Left renal pelvis (tissue), 4 donors: Measurements from ENCODE around the gene PEAK3. TPM values are rescaled to one million over a fixed set of nuclear protein-coding genes. Genes with fewer than 3 reads are reported as not detected.

ENCODE experiments used
- DNase-seq, 4 donors: peaks; one replicate each; pipeline ENCODE4 v3.0.0-alpha.2; 2013; ENCODE audit warnings: low read depth in 4 of 4, low spot score in 3 of 4
- polyA plus RNA-seq, 4 donors: library from polyadenylated mRNA; unstranded; fragments of 120-200 nt; gene quantifications; one replicate each; pipeline ENCODE4 v1.2.1, GENCODE V29; 2013; ENCODE audit not compliant: insufficient read length in 4 of 4

Gene PEAK3
- polyA plus RNA-seq, 4 donors: 0.07 to 0.14 (median 0.11) TPM; not detected in 1

DNA sequence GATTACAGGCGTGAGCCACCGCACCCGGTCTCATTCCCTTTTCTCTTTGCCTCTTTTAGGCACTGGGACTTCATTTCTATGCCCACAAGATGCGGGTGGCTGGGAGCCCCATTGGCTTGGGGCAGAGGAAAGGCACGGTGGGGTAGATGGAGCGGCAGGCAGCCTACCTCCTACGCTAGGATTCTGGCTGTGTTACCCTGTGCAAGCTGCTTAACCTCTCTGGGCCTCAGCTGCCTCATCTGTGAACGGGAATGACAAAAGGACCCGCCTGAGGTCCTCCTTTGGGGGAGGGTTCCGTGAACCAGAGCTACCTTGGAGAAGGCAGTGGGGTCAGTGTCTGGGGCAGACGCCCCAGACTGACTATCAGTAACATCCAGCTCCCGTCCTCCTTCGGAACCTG is 35.3 kb upstream of the PEAK3 start:
- DNase-seq: no peak

DNA sequence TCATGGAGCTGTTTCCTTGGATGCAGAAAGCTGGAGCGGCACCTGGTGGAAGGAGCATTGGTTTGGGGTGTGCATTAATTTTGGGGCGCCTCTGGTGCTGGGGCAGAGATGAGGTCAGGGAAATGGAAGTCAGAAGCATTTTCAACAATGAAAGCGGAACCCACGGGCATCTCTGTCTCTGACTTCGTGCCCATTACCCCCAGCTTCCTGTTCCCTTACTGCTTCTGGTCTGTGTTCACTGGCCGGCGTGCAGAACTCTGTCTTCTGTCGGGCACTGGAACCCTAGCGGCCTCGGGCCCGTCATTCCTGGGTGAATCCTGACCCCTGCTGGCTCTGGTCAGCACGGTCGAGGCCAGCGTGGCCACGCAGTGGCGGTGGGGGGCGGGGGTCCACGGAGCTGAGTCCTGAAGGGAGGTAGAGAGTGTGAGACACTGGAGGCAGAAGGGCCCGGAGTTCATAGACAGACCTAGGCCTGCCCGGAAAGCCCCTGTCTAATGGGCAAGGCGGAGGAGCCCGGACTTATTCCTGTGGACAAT is 33.9 kb upstream of the PEAK3 start:
- no peak for DNase-seq

DNA sequence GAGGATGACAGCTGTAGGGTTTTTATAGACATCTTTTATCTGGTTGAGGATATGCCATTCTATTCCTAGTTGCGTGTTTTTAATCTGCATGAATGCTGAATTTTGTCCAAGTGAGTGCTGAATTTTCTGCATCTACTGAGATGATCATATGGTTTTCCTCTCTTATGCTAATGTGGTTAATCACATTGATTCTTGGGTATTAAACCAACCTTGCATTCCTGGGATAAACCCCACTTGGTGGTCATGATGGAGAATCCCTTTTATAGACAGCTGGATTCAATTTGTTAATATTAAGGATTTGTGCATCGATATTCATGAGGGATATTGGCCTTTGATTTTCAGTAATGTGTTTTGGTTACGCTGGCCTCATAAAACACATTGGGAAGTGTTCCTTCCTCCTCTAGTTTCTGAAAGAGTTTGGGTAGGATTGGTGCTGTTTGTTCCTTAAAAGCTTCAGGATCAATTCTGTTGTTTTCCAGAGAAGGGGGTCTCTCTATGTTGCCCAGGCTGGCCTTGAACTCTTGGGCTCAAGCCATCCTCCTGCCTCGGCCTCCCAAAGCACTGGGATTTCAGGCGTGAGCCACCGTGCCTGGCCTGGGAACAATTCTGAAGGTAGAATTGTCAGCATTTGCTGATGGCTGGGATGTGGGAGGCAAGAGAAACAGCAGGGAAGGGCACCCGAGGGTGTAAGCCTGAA is 33.3 kb upstream of the PEAK3 start:
- no peak for DNase-seq

DNA sequence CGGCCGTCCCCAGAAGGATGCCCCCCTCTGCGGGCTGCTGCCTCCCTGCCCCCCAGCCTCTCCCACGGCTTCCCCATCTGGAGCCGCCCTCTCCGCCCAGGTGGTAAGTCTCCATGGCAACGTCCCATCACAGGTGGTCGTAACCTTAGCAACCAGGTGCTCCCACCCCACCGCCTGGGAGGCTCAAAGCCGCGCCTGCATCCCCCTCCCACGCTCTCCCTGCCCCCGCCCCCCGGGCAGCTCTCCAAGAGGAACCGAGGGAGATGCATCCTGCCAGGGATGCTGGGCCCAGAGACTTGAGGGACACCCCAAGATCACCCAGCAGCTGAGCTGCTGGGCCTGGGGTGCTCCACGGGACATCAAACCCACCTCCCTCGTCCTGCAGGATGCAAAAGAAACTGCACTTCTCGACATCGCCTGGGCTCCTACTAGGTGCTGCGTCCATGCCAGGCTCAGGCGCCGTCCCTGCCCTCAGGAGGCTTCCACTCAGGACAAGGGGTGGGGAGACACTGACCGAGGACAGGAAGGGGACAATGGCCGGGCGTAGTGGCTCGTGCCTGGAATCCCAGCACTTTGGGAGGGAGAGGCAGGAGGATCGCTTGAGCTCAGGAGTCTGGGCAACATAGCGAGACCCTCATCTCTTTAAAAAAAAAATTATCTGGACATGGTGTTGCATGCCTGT is 31.0 kb upstream of the PEAK3 start:
- no peak for DNase-seq

DNA sequence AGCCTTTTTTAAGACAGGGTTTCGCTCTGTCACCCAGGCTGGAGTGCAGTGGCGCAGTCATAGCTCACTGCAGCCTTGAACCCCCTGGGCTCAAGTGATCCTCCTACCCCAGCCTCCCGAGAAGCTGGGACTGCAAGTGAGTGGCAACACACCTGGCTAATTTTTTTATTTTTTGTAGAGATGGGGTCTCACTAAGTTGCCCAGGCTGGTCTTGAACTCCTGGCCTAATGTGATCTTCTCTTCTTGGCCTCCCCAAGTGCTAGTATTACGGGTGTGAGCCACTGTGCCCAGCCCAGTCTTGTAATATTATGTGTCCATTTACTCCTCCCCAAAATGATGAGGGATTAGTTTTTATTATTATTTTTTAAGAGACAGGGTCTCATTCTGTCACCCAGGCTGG is 29.1 kb upstream of the PEAK3 start:
- no peak for DNase-seq

DNA sequence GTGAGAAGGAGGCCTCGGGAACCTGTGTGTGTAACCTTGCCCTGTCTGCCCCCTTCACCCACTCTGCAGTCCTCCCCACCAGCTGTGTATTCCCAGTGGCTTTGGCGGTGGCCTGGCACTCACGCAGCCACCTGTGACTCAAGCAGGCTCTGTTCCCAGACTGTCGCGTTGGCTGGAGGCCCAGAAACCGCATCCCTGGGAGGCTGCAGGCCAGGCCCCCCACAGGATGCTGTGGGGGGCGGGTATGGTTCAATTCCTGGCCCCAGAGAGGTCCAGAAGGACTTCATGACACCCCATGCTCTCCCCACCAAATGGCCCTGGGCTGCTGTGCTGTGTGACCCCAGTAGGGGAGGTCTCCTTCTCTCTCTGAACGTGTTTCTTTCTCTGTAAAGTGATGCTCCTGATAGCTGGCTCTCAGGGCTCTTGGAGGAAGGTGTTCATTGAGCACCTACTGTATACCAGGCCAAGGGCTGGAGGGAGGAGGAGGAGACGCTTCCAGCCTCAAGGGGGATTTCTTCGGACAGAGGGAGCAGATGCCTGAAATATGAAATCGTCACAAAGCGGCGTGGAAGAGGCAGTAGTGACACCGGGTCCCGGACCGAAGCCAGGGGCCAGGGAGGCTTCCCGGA is 27.9 kb upstream of the PEAK3 start:
- no peak for DNase-seq

DNA sequence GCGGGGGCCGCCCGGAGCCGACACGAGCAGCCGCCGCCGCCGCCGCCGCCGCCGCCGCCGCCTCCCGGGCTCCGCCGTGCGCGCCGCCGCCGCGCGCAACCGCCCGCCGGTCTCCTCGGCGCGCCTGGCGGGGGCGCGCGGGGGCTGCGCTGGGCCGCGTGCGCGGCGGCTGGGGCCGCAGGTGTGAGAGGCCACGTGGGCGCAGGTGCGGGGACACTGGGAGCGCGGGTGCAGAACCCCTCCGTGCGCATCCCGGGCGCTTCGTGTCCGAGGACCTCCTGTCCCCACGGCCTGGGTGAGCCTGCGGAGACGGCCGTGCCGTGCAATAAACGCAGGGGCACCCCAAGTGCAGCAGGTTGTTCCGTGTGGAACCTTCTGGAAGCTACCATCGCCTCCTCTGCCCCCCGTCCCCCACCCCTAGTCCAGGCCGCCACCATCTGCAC is 26.2 kb upstream of the PEAK3 start, which contains the start of gene LINGO3:
Gene LINGO3, minus strand, starts transcription at position 41 of the 443 bp plus-strand sequence. CDS start 16,378 bp downstream, outside the sequence.
- no peak for DNase-seq

DNA sequence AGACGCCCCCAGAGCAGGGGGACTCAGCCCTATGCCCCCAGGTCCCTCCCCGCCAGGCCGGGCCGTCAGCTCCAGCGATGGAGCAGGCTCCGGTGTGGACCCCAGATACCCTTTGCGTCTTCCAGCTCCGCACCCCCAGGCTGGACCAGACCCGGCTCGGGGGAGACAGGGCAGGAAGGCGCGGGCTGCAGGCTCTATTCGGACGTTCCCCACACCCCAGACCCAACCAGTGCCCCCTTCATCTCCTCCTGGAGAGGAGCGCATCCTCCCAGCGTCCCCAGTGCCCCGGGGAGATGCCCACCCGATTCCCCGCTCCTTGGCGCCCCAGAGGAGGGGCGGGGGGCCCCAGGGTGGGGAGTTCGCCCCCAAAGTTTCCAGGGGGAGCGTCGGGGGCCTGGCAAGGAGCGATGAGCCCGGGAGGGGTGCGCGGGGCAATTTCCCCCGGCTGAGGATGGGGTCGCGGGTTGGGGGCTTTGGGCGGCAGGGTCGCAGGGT is 25.6 kb upstream of the PEAK3 start:
- no peak for DNase-seq

DNA sequence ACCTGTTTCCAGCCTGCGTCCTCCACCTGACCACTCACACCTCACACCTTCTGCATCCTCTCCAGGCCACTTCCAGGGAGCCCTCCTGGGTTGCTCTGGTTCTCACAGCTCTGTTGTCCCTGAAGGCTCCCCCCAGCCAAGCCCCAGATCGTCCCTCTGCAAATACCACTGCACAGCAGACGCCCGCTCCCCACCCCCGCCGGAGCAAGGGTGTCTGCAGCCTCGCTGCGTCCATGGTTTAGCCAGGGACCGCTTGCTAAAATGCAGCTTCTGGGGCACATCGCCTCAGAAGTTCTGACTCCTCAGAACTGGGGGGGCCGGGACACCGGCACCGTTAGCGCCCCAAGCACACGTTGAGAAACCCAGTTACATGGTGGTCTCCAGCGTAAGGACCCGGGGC is 25.0 kb upstream of the PEAK3 start:
- DNase-seq: no peak

DNA sequence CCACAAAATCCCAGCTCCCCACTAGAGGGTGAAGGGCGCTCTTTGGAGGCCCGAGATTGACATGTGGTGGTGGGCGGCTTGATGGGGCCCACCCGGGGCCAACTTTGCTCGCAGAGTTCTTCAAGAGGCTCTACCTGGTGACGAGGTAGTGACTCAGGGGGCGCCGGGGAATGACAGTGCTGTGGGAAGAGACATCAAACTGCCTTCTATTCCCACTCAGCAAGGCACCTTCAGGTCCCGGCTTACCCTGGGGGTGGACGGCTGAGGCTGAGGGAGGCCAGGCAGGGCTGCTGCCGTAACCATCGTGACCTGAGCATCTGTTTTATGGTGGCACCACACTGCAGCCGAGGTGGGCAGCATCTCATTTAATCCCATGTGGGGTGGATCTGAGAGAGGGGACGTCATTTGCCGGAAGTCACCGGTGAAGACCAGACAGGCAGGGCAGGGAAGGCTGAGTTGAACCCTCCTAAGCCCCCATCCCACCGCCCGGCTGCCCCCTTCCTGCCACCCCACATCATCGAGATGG is 24.4 kb upstream of the PEAK3 start:
- no peak for DNase-seq

DNA sequence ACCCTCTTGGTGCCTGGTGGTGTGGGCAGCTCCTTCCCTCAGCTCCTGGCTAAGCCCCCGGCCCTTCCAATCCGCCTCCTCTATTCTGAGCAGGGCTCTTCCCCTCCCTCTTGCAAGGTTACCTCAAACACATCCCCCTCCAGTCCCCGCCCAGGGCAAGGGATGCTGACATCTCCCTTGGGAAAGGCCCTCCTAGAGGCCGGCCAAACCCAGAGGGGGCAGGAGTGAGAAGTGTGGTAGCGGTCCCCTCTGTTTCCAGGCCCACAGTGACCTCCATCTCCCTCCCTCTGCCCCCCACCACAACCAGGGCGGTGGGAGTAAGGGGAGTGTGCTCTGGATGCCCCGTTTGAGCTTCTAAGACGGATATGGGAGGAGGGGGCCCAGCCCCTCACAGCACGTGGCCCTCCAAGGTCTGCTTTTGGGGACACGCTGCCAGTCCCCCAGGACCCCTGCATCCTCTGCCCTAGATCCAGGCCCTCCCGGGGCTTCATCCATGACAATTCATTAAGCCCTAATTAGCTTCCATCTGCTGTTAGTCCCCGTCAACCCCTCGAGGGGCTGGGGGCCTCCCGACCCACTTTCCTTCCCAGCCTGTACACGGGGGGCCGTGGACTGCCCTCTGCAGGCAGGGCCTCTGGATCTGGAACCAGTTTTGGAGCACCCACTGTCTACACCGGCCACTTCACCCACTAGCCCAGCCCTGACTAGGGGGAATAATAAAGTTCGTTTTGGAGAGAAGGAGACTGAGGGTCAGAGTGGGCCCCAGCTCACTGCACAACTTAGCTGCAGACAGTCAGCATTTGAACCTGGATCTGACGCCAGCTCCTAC is 23.7 kb upstream of the PEAK3 start:
- DNase-seq: no peak

DNA sequence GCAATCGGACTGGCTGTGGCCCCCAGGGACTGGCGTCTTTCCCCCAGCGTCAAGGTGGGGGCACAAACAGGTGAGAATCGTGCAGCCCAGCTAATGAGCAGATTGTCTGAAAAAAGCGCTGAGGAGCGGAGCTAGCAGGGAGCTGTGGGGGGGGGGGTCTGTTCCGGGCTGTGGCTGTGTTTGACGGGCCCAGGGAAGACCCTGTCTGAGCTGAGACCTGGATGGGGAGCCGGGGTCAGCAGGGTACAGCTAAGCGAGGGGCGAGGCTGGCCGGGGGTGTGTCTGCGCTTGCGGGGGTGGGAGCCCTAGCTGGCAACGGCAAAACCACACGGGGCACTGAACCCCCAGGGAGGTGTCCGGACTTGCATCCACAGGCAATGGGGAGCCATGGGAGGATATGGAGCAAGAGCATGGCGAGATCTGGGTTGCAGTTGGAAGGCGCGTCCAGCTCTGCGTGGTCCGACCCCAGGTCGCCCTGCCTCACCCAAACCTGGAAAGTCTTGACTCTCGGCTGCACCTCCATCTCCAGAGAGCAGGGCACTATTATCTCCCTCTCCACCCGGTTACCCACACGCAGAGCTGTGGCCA is 21.3 kb upstream of the PEAK3 start:
- no peak for DNase-seq

DNA sequence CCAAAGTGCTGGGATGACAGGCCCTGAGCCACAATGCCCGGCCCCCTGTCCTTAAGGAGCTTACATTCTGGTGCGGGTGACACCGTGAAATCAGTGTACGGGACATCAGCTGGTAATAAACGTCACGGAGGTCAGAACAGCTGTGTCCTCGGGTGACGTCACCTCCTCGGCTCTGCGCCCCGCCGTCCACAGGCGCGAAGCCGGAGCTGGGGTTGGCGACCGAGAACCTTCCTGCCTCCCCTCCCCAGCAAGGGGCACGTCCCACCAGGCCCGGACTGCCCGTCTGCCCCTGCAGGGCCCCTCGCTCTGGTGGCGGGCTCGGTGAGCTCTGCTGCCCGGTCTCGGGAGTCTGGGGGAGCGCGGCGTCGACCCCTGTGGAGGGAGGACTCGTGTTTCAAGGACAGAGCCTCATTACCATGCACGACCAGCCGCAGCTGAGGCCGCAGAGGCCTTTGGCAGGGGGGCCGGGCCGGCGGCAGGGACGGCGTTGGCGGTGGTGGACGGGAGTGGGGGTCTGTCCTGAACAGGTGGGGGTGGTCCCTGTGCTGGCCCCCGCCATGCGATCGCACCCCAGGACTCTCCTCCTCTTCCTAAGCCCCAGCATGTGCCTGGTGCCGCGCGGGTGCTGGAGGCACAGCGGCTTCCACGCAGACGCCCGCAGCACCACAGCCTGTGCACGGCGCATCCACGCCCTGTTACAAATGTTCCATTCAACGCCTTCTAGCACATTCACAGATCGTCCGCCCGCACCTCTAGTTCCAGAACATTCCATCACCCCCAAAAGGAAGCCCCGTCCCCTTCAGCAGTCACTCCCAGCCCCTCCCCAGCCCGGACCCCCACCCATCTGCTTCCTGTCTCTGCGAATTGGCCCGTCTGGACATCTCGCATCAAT is 20.6 kb upstream of the PEAK3 start:
- DNase-seq: no peak

DNA sequence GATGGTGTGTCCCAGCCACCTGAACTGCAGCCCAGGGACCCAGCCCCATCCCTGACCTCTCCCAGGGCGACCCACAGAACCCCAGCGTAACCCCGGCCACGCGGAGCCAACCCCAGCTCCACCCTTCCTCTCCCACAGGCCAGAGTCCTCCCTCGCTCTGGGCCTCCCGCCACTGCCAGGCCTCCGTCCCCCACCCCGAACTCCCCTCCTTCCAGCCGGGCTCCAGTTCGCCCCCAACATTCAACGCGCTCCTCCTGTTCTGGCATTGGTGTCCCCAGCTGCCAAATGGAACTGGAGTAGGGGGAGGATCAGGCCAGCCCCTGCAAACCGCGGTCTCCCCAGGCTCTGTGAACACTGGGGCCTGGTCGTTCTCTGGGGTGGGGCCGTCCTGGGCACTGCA is 18.6 kb upstream of the PEAK3 start:
- DNase-seq: no peak

DNA sequence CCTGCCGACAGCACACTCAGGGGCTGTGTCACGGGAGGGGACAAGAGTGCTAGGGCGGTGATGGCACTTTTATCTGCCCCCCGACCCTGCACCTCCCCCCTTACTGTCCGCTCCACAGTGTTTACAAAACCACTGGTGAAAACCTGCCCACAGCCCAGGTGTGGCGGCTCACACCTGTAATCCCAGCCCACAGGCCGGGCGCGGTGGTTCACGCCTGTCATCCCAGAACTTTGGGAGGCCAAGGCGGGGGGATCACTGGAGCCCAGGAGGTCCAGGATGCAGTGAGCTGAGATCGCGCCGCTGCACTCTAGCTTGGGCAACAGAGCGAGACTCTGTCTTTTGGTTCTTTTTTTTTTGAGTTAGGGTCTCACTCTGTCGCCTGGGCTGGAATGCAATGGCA is 14.2 kb upstream of the PEAK3 start:
- no peak for DNase-seq

DNA sequence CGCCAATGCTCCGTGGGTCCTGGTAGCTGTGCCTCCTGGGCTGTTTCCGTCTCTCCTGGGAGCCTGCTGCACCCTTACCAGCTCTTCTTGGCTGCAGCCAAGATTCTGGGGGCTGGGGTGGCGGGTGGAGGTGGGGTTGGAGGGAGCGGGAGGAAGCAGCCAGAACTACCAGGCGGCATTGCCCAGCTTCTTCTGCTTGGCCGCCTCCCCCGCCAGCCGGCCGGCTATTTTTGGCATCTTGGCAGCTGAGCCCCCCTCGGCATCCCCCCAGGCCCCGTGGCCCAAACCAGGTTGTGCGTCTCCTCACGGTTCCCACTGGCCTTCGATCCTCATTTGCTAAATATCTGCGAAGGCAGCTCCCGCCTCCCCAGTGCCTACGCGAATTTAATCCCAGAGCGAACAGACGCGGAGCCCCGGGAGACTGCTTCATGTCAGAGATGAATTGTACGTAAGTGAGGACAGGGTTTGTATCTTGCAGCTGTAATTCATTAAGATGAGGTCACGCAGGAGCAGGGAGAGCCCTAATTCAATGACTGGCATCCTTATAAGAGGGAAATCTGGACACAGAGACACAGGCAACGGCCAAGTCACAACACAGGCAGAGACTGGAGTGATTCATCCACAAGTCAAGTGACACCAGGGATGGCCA is 12.8 kb upstream of the PEAK3 start:
- DNase-seq: no peak

DNA sequence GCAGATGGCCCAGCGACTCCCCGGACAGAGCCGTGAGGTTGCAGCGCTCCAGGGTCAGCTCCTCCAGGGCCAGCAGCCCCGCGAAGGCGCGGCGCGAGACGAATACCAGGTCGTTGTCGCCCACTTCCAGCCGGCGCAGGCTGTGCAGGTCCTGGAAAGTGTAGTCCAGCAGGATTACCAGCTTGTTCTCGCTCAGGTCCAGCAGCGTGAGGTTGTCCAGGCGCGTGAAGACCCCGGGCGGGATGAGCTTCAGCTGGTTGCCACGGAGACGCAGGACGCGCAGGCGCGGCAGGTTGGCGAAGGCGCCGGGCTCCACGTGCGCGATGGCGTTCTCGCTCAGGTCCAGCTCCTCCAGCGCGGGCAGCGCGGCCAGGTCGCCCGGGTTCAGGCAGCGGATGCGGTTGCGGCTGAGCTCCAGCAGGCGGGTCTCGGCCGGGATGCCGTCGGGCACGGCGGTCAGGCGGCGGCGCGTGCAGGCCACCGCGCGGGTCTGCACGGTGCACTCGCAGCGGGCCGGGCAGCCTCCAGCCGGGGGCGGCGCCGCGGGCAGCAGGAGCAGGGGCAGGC is 9.3 kb upstream of the PEAK3 start:
- no peak for DNase-seq
